Esophagus squamous epithelium (tissue), 5 donors: ENCODE measurements around the gene CATSPER4. TPM values are rescaled to one million over a fixed set of nuclear protein-coding genes. Genes with fewer than 3 reads are reported as not detected.

Experiments
- DNase-seq: peaks from one replicate; lab custom pipeline; 2025; lab: John Stamatoyannopoulos, UW
- H3K27ac ChIP-seq, 4 donors: fragments of 200-600 bp; sonication (generic); one replicate each; pipeline ENCODE4 v1.5.1; 2016 to 2019; ENCODE audit warnings: mild to moderate bottlenecking in 1 of 4
- H3K27me3 ChIP-seq, 4 donors: fragments of 200-600 bp; sonication (generic); 1 replicate in 3 of 4; 2 replicates in 1 of 4; pipeline versions ENCODE4 v1.5.1 to v1.6.0; 2017 to 2021; ENCODE audit warnings: antibody characterized with exemption in 1 of 4
- H3K36me3 ChIP-seq, 3 donors: fragments of 200-600 bp; sonication (generic); one replicate each; pipeline ENCODE4 v1.5.1; 2016 to 2019
- H3K4me1 ChIP-seq, 3 donors: fragments of 200-600 bp; sonication (generic); one replicate each; pipeline ENCODE4 v1.5.1; 2017 to 2019
- H3K4me3 ChIP-seq, 4 donors: fragments of 200-600 bp; sonication (generic); 1 replicate in 3 of 4; 2 replicates in 1 of 4; pipeline ENCODE4 v1.5.1; 2016 to 2019; ENCODE audit warnings: mild to moderate bottlenecking in 2 of 4, moderate library complexity in 1 of 4
- H3K9me3 ChIP-seq, 3 donors: fragments of 200-600 bp; sonication (generic); one replicate each; pipeline ENCODE4 v1.5.1; 2016 to 2019
- POLR2A ChIP-seq, 4 donors: fragments of 450-650 bp; IDR thresholded peaks; one replicate each; pipeline ENCODE4 v1.6.1; 2017; ENCODE audit warnings: antibody characterized with exemption in 4 of 4, mild to moderate bottlenecking in 4 of 4, moderate library complexity in 3 of 4
- WGBS, 2 donors: methylation state at CpG; one replicate each; pipeline ENCODE4 v1.1.5; 2018; 5-methylcytosine and 5-hydroxymethylcytosine counted together
- intact Hi-C: fragments of 100-400 bp; cut with DNase I; formaldehyde crosslinking; loops from one replicate; pipeline ENCODE4 v1.15.0; 2022
- total RNA-seq, 4 donors: library from RNA; depleted of rRNA; stranded (reverse); fragments of >200 nt; gene quantifications; one replicate each; pipeline ENCODE4 v1.1.0, GENCODE V29; 2016
- TF ChIP-seq, protein P1 (sequence below), 6 experiments: fragments of 450-650 bp in 4 of 6; fragments of 200-600 bp in 2 of 6; sonication (generic) in 2 of 6; IDR thresholded peaks; one replicate each; pipeline ENCODE4 v1.5.1; 2016 to 2019; ENCODE audit warnings: antibody characterized with exemption in 6 of 6, mild to moderate bottlenecking in 4 of 6, moderate library complexity in 4 of 6
- donor health status: DM: yes; HTN: yes; CAD: no.

CATSPER4 gene
- total RNA-seq, 4 donors from 2014 or later = not detected

- Histone ChIP-seq H3K4me3 (no peak overlapping the region), H3K27me3 (peaks cover 0 to 51% (median 0%) of the 10 kb centered on the region in 4 donors), H3K9me3 (no peaks in the 10 kb centered on the region), H3K27ac (no peak overlapping the region), H3K4me1 (peaks cover 6 to 20% (median 8%) of the 10 kb centered on the region in 3 donors), H3K36me3 (no peaks in the 10 kb centered on the region)
- intact Hi-C loops = no loop called here
- TF ChIP-seq POLR2A (IDR thresholded peaks at IDR 0.05) = no peak
- TF ChIP-seq, protein P1, sequence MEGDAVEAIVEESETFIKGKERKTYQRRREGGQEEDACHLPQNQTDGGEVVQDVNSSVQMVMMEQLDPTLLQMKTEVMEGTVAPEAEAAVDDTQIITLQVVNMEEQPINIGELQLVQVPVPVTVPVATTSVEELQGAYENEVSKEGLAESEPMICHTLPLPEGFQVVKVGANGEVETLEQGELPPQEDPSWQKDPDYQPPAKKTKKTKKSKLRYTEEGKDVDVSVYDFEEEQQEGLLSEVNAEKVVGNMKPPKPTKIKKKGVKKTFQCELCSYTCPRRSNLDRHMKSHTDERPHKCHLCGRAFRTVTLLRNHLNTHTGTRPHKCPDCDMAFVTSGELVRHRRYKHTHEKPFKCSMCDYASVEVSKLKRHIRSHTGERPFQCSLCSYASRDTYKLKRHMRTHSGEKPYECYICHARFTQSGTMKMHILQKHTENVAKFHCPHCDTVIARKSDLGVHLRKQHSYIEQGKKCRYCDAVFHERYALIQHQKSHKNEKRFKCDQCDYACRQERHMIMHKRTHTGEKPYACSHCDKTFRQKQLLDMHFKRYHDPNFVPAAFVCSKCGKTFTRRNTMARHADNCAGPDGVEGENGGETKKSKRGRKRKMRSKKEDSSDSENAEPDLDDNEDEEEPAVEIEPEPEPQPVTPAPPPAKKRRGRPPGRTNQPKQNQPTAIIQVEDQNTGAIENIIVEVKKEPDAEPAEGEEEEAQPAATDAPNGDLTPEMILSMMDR (IDR thresholded peaks at IDR 0.05) = no peak
- no peak for DNase-seq
- 67 to 77% methylated on average over 3 to 5 of the region's 5 CpGs for WGBS, 2 donors
Observed at GRCh38 chr1:26153966-26154532, 36.4 kb upstream of the CATSPER4 start.

GRCh38 chr1:26154750-26155149 lies 35.7 kb upstream of the CATSPER4 start:
- Histone ChIP-seq H3K27me3 (peaks cover 0 to 47% (median 0%) of the 10 kb centered on the region in 4 donors), H3K9me3 (no peaks in the 10 kb centered on the region), H3K27ac (peak overlapping the region in 3 of 4 donors; percentile 10 to 72 (median 69)), H3K36me3 (no peaks in the 10 kb centered on the region), H3K4me3 (peak overlapping the region in 1 of 4 donors; percentile 2), H3K4me1 (peaks cover 6 to 20% (median 8%) of the 10 kb centered on the region in 3 donors)
- TF ChIP-seq, protein P1 (IDR thresholded peaks at IDR 0.05) = no peak
- DNase-seq = no peak
- 33 to 61% methylated on average over 5 to 9 of the region's 9 CpGs for WGBS, 2 donors
- intact Hi-C loops = loop anchor here (5.0 kb wide), 1 partner anchor 122 kb away; no protein-coding TSS in a partner anchor

DNA sequence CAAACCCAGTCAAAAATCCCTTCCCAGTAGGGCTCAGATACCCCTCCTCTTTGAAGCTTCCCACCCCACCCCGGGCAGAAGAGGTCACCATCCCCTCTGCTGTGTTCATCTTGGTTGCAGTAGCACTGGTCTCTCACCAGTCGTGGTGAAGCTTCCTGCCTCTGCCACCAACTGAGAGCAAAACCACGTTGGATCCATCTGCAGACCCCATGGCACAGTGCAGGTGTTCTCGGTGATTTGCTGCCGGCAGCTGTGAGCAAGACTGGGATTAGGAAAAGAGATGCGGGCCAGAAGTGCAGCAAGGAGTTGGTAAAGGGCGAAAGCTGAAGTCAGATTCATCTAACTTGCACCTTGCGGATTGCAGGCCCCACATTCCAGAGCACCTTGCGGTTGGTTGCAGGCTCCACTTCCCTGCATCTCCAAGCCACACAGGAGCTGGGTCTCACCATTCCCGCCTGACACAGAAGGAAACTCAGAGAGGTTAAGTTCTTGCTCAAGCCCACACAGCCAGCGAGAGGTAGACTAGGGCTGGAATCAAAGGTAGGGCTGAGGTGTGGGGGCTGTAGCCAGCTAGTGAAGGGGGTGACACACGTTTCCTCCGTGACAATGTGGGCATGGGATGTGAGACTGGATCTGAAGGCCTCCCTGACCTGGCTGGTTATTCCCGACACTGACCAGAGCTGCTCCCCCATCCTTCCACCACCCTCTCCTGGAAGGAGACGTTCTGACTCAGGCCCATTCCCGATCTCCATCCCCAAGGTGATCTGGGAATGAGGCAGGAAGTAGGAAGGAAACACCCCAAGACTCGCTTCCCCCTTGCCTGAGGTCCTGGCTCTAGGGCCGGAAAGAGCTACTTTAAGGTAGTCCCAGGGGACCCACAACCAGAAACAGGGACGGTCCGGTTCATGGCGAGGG lies 34.8 kb upstream of the CATSPER4 start:
- 58 to 80% methylated on average over 11 to 15 of the region's 21 CpGs for WGBS, 2 donors
- peak overlapping the region in 2 of 4 donors; percentile 30 to 39 for H3K4me3 ChIP-seq
- peak overlapping the region in 3 of 4 donors; percentile 6 to 72 (median 69) for H3K27ac ChIP-seq
- intact Hi-C loops = loop anchor here (5.0 kb wide), 1 partner anchor 123 kb away; no protein-coding TSS in a partner anchor
- TF ChIP-seq, protein P1 (IDR thresholded peaks at IDR 0.05) = no peak
- no peak for TF ChIP-seq POLR2A (IDR thresholded peaks at IDR 0.05)
- DNase-seq = no peak
- H3K36me3 ChIP-seq = no peaks in the 10 kb centered on the region
- H3K4me1 ChIP-seq = peaks cover 6 to 23% (median 8%) of the 10 kb centered on the region in 3 donors
- peaks cover 0 to 51% (median 0%) of the 10 kb centered on the region in 4 donors for H3K27me3 ChIP-seq
- no peaks in the 10 kb centered on the region for H3K9me3 ChIP-seq

GRCh38 chr1:26156285-26157038 lies 33.9 kb upstream of the CATSPER4 start:
- Histone ChIP-seq H3K4me1 (peaks cover 11 to 31% (median 11%) of the 10 kb centered on the region in 3 donors), H3K27me3 (peaks cover 0 to 60% (median 0%) of the 10 kb centered on the region in 4 donors), H3K27ac (peak overlapping the region in 3 of 4 donors; percentile 6 to 72 (median 69)), H3K9me3 (no peaks in the 10 kb centered on the region), H3K4me3 (peak overlapping the region in 3 of 4 donors; percentile 2 to 39 (median 30)), H3K36me3 (no peaks in the 10 kb centered on the region)
- intact Hi-C loops = loop anchor here (5.0 kb wide), 1 partner anchor 124 kb away; no protein-coding TSS in a partner anchor
- TF ChIP-seq, protein P1 (IDR thresholded peaks at IDR 0.05) = no peak
- TF ChIP-seq POLR2A (IDR thresholded peaks at IDR 0.05) = no peak
- DNase-seq = no peak
- WGBS, 2 donors = 53% methylated on average over 5 to 6 of the region's 12 CpGs
